PC-9 (cell line): ENCODE measurements around the gene NFKBIE. TPM values are rescaled to one million over a fixed set of nuclear protein-coding genes. Genes with fewer than 3 reads are reported as not detected.

Source experiments
- BruUV-seq: library from RNA; stranded (reverse); fragments of 400-500 nt; replicated peaks from 2 replicates; lab custom pipeline; 2021; lab: Mats Ljungman, UMichigan
- CTCF ChIA-PET: fragments of 300-600 bp; sonication (Branson Sonifier 250); formaldehyde crosslinking; loops from one replicate; lab custom pipeline; 2022; ENCODE audit warnings: antibody characterized with exemption; lab: Charles Lee
- POLR2A ChIA-PET: fragments of 300-600 bp; sonication (Branson Sonifier 250); formaldehyde crosslinking; loops from one replicate; lab custom pipeline; 2022; ENCODE audit warnings: antibody characterized with exemption; ENCODE audit not compliant: unreplicated experiment; lab: Charles Lee
- DNase-seq, 2 experiments: peaks; one replicate each; pipeline versions ENCODE4 v3.0.0 to v3.0.0-alpha.2; 2015 to 2022; ENCODE audit warnings: mixed read lengths in 1 of 2
- H2AFZ ChIP-seq: fragments of 200-600 bp; sonication (generic); 2 replicates; pipeline ENCODE4 v1.8.1; 2017; ENCODE audit warnings: antibody characterized with exemption
- H3F3A ChIP-seq: fragments of 200-600 bp; sonication (generic); 2 replicates; pipeline ENCODE4 v1.8.1; 2017; ENCODE audit warnings: antibody characterized with exemption, mild to moderate bottlenecking, low read depth; ENCODE audit not compliant: insufficient read depth
- H3K27ac ChIP-seq: fragments of 200-600 bp; sonication (generic); 2 replicates; pipeline ENCODE4 v1.6.1; 2016; ENCODE audit warnings: mixed run types
- H3K27me3 ChIP-seq: fragments of 200-600 bp; sonication (generic); 2 replicates; pipeline ENCODE4 v1.6.1; 2016; ENCODE audit warnings: low read depth, mixed run types; ENCODE audit not compliant: insufficient read depth
- H3K36me3 ChIP-seq: fragments of 200-600 bp; sonication (generic); 2 replicates; pipeline ENCODE4 v1.6.1; 2016; ENCODE audit warnings: low read depth, mixed run types
- H3K4me1 ChIP-seq: fragments of 200-600 bp; sonication (generic); replicated peaks from 2 replicates; pipeline ENCODE4 v1.6.1; 2016; ENCODE audit warnings: mixed run types; ENCODE audit not compliant: insufficient read depth
- H3K4me2 ChIP-seq: fragments of 200-600 bp; sonication (generic); 2 replicates; pipeline ENCODE4 v1.6.1; 2017; ENCODE audit warnings: mixed run types
- H3K4me3 ChIP-seq: fragments of 200-600 bp; sonication (generic); 2 replicates; pipeline ENCODE4 v1.6.1; 2016; ENCODE audit warnings: mixed run types
- H3K79me2 ChIP-seq: fragments of 200-600 bp; sonication (generic); 2 replicates; pipeline ENCODE4 v1.6.1; 2017; ENCODE audit warnings: low read depth, mixed run types
- H3K9me2 ChIP-seq: fragments of 200-600 bp; sonication (generic); 2 replicates; pipeline ENCODE4 v1.8.1; 2017; ENCODE audit warnings: mild to moderate bottlenecking; ENCODE audit not compliant: insufficient read depth
- H3K9me3 ChIP-seq: fragments of 200-600 bp; sonication (generic); 2 replicates; pipeline ENCODE4 v1.8.1; 2016; ENCODE audit warnings: low read depth; ENCODE audit not compliant: insufficient read depth
- H4K20me1 ChIP-seq: fragments of 200-600 bp; sonication (generic); 2 replicates; pipeline ENCODE4 v1.8.1; 2017; ENCODE audit not compliant: insufficient read depth
- CTCF ChIP-seq: fragments of 200-600 bp; sonication (generic); conservative IDR thresholded peaks from 2 replicates; pipeline ENCODE4 v1.6.1; 2017; ENCODE audit warnings: mixed run types, antibody characterized with exemption, mild to moderate bottlenecking, moderate library complexity
- EZH2 ChIP-seq: fragments of 200-600 bp; sonication (generic); IDR thresholded peaks from 2 replicates; pipeline ENCODE4 v1.8.0; 2017; ENCODE audit warnings: antibody characterized with exemption, low read depth
- intact Hi-C: fragments of 100-400 bp; cut with micrococcal nuclease; formaldehyde crosslinking; loops from one replicate; pipeline ENCODE4 v1.10.0; 2022; ENCODE audit not compliant: unreplicated experiment
- total RNA-seq: library from RNA; stranded (reverse); gene quantifications from 2 replicates; pipeline ENCODE4 v1.2.3, GENCODE V29; 2021

NFKBIE gene
- total RNA-seq, 1 experiment from 2014 or later = 7.6 TPM

DNA sequence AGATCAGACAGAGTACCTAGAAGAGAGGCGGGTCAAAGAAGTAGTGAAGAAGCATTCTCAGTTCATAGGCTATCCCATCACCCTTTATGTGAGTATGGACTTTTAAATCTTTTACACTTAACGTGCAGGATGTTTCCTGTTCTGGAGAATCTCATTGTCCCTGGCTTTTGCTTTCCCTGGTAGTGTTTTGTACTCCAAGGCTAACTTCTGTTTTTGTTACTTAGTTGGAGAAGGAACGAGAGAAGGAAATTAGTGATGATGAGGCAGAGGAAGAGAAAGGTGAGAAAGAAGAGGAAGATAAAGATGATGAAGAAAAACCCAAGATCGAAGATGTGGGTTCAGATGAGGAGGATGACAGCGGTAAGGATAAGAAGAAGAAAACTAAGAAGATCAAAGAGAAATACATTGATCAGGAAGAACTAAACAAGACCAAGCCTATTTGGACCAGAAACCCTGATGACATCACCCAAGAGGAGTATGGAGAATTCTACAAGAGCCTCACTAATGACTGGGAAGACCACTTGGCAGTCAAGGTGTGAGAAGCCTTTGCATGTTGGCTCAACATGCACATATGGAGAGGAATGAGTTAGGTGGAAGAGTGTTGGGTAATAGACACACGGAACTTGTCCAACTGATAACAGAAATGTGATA lies 15.2 kb downstream of the NFKBIE start:
- peaks cover 69% of the 10 kb centered on the region for H3K36me3 ChIP-seq
- no peak overlapping the region for H2AFZ ChIP-seq
- peaks cover 42% of the 10 kb centered on the region for H3K4me1 ChIP-seq
- H3K27ac ChIP-seq = peak overlapping the region; percentile 37
- TF ChIP-seq CTCF = no peak
- no peak for TF ChIP-seq EZH2
- H3K9me3 ChIP-seq = no peaks in the 10 kb centered on the region
- peaks cover 81% of the 10 kb centered on the region for H4K20me1 ChIP-seq
- intact Hi-C loops = no loop called here
- H3K9me2 ChIP-seq = no peaks in the 10 kb centered on the region
- H3K79me2 ChIP-seq = peaks cover 74% of the 10 kb centered on the region
- CTCF ChIA-PET = no interaction called here
- no peaks in the 10 kb centered on the region for H3K27me3 ChIP-seq
- BruUV-seq = no TSS peak
- no peak overlapping the region; the same call in 1 of the 2 replicates for H3K4me3 ChIP-seq
- peaks cover 86% of the 10 kb centered on the region for H3F3A ChIP-seq
- POLR2A ChIA-PET = no interaction called here
- peak in 1 of 2 experiments; percentile 32 for DNase-seq
- peak overlapping the region; percentile 97 for H3K4me2 ChIP-seq

DNA sequence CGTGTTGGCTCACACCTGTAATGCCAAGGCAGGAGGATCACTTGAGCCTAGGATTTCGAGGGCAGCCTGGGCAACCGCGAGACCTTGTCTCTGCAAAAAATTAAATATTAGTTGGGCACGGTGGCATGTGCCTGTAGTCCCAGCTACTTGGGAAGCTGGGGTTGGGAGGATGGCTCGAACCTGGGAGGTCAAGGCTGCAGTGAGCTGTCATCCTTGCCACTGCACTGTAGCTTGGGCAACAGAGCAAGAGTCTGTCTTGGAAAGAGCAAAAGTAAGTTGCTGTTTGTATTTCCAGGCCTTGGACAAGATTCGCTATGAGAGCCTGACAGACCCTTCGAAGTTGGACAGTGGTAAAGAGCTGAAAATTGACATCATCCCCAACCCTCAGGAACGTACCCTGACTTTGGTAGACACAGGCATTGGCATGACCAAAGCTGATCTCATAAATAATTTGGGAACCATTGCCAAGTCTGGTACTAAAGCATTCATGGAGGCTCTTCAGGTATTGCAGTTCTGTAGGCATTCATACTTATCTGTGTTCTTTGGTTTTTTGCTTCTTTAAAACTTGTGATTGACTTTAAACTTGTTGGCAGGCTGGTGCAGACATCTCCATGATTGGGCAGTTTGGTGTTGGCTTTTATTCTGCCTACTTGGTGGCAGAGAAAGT lies 16.1 kb downstream of the NFKBIE start:
- Histone ChIP-seq H3K4me2 (peak overlapping the region; percentile 97), H2AFZ (no peak overlapping the region), H3K4me1 (peaks cover 42% of the 10 kb centered on the region), H4K20me1 (peaks cover 72% of the 10 kb centered on the region), H3K9me3 (no peaks in the 10 kb centered on the region), H3K36me3 (peaks cover 65% of the 10 kb centered on the region), H3K27ac (peak overlapping the region; percentile 94), H3F3A (peaks cover 76% of the 10 kb centered on the region), H3K4me3 (peak overlapping the region; percentile 98), H3K9me2 (no peaks in the 10 kb centered on the region), H3K27me3 (no peaks in the 10 kb centered on the region), H3K79me2 (peaks cover 70% of the 10 kb centered on the region)
- intact Hi-C loops = loop anchor here (5.0 kb wide), 1 partner anchor 132 kb away; no protein-coding TSS in a partner anchor
- no TSS peak for BruUV-seq
- TF ChIP-seq EZH2 = no peak
- DNase-seq = peak in 1 of 2 experiments; percentile 32
- POLR2A ChIA-PET = interaction anchor here (0.6 kb wide), 1 partner anchor 153 kb away, joined by 6 read pairs; no protein-coding TSS in a partner anchor
- CTCF ChIA-PET = no interaction called here

GRCh38 chr6:44248579-44248978 lies 16.8 kb downstream of the NFKBIE start:
- Histone ChIP-seq H3K27ac (peak overlapping the region; percentile 94), H3K4me2 (peak overlapping the region; percentile 97), H3K36me3 (peaks cover 59% of the 10 kb centered on the region), H3K9me3 (no peaks in the 10 kb centered on the region), H3K4me3 (peak overlapping the region; percentile 98), H3K4me1 (peaks cover 38% of the 10 kb centered on the region), H3F3A (peaks cover 70% of the 10 kb centered on the region), H4K20me1 (peaks cover 65% of the 10 kb centered on the region), H3K9me2 (no peaks in the 10 kb centered on the region), H3K27me3 (no peaks in the 10 kb centered on the region), H3K79me2 (peaks cover 64% of the 10 kb centered on the region), H2AFZ (no peak overlapping the region)
- peak in 1 of 2 experiments; percentile 33 for DNase-seq
- no peak for TF ChIP-seq EZH2
- no peak for TF ChIP-seq CTCF
- CTCF ChIA-PET = no interaction called here
- intact Hi-C loops = loop anchor here (5.0 kb wide), 1 partner anchor 131 kb away; no protein-coding TSS in a partner anchor
- BruUV-seq = no TSS peak
- POLR2A ChIA-PET = interaction anchor here (0.6 kb wide), 1 partner anchor 152 kb away, joined by 6 read pairs; no protein-coding TSS in a partner anchor
